Measurements from ENCODE around the gene SKA1.

DNA sequence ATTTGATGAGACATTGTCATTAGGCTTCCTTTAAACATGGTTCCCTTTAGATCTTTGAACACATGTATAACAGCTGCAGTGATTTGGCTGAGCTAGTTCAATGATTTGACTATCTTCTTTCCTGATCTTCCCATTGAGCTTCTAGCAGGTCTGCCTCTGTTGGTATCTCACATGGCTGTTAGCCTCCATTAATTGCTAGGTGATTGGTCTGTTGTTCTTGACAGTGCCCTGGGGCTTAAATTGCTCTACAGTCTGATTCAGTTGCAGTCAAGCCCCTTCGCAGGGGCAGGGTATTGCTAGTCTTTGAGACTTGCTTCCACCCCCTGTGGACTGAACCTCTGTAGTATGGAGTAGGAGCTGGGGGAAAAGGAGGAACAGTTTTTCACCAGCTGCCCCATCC is 24.1 kb downstream of the SKA1 start:
- TF ChIP-seq CTCF (IDR thresholded peaks at IDR 0.05; ENCODE audit: poor library complexity, severe bottlenecking) (no peak), EP300 (conservative IDR thresholded peaks at IDR 0.05; ENCODE audit: poor library complexity, severe bottlenecking) (no peak)
- TF ChIP-seq, protein P1, sequence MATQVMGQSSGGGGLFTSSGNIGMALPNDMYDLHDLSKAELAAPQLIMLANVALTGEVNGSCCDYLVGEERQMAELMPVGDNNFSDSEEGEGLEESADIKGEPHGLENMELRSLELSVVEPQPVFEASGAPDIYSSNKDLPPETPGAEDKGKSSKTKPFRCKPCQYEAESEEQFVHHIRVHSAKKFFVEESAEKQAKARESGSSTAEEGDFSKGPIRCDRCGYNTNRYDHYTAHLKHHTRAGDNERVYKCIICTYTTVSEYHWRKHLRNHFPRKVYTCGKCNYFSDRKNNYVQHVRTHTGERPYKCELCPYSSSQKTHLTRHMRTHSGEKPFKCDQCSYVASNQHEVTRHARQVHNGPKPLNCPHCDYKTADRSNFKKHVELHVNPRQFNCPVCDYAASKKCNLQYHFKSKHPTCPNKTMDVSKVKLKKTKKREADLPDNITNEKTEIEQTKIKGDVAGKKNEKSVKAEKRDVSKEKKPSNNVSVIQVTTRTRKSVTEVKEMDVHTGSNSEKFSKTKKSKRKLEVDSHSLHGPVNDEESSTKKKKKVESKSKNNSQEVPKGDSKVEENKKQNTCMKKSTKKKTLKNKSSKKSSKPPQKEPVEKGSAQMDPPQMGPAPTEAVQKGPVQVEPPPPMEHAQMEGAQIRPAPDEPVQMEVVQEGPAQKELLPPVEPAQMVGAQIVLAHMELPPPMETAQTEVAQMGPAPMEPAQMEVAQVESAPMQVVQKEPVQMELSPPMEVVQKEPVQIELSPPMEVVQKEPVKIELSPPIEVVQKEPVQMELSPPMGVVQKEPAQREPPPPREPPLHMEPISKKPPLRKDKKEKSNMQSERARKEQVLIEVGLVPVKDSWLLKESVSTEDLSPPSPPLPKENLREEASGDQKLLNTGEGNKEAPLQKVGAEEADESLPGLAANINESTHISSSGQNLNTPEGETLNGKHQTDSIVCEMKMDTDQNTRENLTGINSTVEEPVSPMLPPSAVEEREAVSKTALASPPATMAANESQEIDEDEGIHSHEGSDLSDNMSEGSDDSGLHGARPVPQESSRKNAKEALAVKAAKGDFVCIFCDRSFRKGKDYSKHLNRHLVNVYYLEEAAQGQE (IDR thresholded peaks at IDR 0.05; ENCODE audit: borderline replicate concordance), result no peak

All from neural cell (in vitro differentiated cells).